OCI-LY7 (cell line): ENCODE measurements around the gene NTMT2. TPM values are rescaled to one million over a fixed set of nuclear protein-coding genes. Genes with fewer than 3 reads are reported as not detected.

Experiments
- BruUV-seq: library from RNA; stranded (reverse); fragments of 400-500 nt; replicated peaks from 2 replicates; lab custom pipeline; 2021; lab: Mats Ljungman, UMichigan
- CTCF ChIA-PET: fragments of 300-600 bp; sonication (Branson Sonifier 250); formaldehyde crosslinking; loops from one replicate; lab custom pipeline; 2022; ENCODE audit warnings: antibody characterized with exemption; ENCODE audit not compliant: unreplicated experiment; lab: Charles Lee
- POLR2A ChIA-PET: fragments of 300-600 bp; sonication (Branson Sonifier 250); formaldehyde crosslinking; loops from one replicate; lab custom pipeline; 2022; ENCODE audit warnings: antibody characterized with exemption; lab: Charles Lee
- DNase-seq: peaks from one replicate; pipeline ENCODE4 v3.0.0-alpha.2; 2015; ENCODE audit warnings: low spot score
- H2AFZ ChIP-seq: fragments of 200-600 bp; sonication (generic), shearing (Covaris generic); 2 replicates; pipeline ENCODE4 v1.6.1; 2014; ENCODE audit warnings: mild to moderate bottlenecking, antibody characterized with exemption, low read length, moderate library complexity
- H3K27ac ChIP-seq: fragments of 200-600 bp; sonication (generic); 2 replicates; pipeline ENCODE4 v1.5.1; 2014; ENCODE audit warnings: mixed run types, low read depth, mild to moderate bottlenecking, moderate library complexity, low read length, inconsistent platforms; ENCODE audit not compliant: poor library complexity, severe bottlenecking
- H3K36me3 ChIP-seq: fragments of 200-600 bp; sonication (generic); 2 replicates; pipeline ENCODE4 v1.6.1; 2014; ENCODE audit warnings: mild to moderate bottlenecking, antibody characterized with exemption, low read length, moderate library complexity, mixed read lengths; ENCODE audit not compliant: insufficient read depth
- H3K4me1 ChIP-seq: fragments of 200-600 bp; sonication (generic); 2 replicates; pipeline ENCODE4 v1.5.1; 2014; ENCODE audit warnings: mild to moderate bottlenecking, low read length; ENCODE audit not compliant: insufficient read depth, poor library complexity, severe bottlenecking
- H3K4me2 ChIP-seq: fragments of 200-600 bp; sonication (generic); 2 replicates; pipeline ENCODE4 v1.6.1; 2014; ENCODE audit warnings: mild to moderate bottlenecking, low read length
- H3K4me3 ChIP-seq: fragments of 200-600 bp; sonication (generic); 2 replicates; pipeline ENCODE4 v1.5.1; 2014; ENCODE audit warnings: mild to moderate bottlenecking, low read depth, low read length; ENCODE audit not compliant: poor library complexity, severe bottlenecking
- H3K79me2 ChIP-seq: fragments of 200-600 bp; sonication (generic); 2 replicates; pipeline ENCODE4 v1.6.1; 2016; ENCODE audit warnings: low read depth, mild to moderate bottlenecking, low read length, moderate library complexity, mixed read lengths; ENCODE audit not compliant: insufficient read depth
- H3K9me2 ChIP-seq: fragments of 200-600 bp; sonication (generic); 2 replicates; pipeline ENCODE4 v1.6.1; 2016; ENCODE audit warnings: mild to moderate bottlenecking, low read length, mixed read lengths; ENCODE audit not compliant: insufficient read depth
- H3K9me3 ChIP-seq: fragments of 200-600 bp; sonication (generic); 2 replicates; pipeline ENCODE4 v1.6.1; 2014; ENCODE audit warnings: mild to moderate bottlenecking, mixed run types, low read length, mixed read lengths
- H4K20me1 ChIP-seq: fragments of 200-600 bp; sonication (generic); 2 replicates; pipeline ENCODE4 v1.6.1; 2014; ENCODE audit warnings: mild to moderate bottlenecking, antibody characterized with exemption, low read length, moderate library complexity, mixed read lengths; ENCODE audit not compliant: insufficient read depth
- EZH2phosphoT487 ChIP-seq: fragments of 200-600 bp; sonication (generic); IDR thresholded peaks from 2 replicates; pipeline ENCODE4 v1.6.1; 2018; ENCODE audit warnings: low read depth, borderline replicate concordance, mild to moderate bottlenecking, mixed run types, antibody characterized with exemption, low read length, moderate library complexity, mixed read lengths
- intact Hi-C: fragments of 100-400 bp; cut with micrococcal nuclease; formaldehyde crosslinking; loops from one replicate; pipeline ENCODE4 v1.10.0; 2022; ENCODE audit not compliant: unreplicated experiment
- total RNA-seq, 2 experiments: library from RNA; depleted of rRNA in 1 of 2; stranded (reverse); fragments of >200 nt in 1 of 2; shearing (Covaris generic) in 1 of 2; gene quantifications; 2 replicates each; pipeline ENCODE4 v1.2.3, GENCODE V29; 2014 to 2022
- TF ChIP-seq, protein P1 (sequence below): fragments of 200-600 bp; sonication (generic); conservative IDR thresholded peaks from 2 replicates; pipeline ENCODE4 v1.5.1; 2014; ENCODE audit warnings: mild to moderate bottlenecking, antibody characterized with exemption, low read length, moderate library complexity, mixed read lengths

The NTMT2 gene
- total RNA-seq, 2 experiments from 2014 or later, result not detected

DNA sequence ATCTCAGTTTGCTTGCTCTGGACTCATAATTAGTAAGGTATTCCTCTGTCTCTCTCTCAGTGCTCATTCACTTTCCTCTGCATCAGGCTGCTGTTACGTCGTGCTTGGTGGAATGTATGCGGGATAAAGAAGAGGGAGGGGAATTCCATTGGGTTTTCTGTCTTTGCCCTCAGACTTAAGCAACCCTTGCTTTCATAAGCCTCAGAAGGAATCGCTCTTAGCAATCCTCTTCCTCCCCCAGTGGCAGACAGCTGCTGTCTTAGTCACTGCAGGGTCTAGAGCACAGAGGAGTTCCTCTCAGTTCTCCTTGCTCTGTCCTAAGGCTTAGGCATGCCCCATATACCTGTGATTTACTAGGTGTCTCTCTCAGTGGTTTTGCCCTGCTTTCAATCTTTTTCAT is 19.1 kb upstream of the NTMT2 start:
- no peak for TF ChIP-seq EZH2phosphoT487
- TF ChIP-seq, protein P1, sequence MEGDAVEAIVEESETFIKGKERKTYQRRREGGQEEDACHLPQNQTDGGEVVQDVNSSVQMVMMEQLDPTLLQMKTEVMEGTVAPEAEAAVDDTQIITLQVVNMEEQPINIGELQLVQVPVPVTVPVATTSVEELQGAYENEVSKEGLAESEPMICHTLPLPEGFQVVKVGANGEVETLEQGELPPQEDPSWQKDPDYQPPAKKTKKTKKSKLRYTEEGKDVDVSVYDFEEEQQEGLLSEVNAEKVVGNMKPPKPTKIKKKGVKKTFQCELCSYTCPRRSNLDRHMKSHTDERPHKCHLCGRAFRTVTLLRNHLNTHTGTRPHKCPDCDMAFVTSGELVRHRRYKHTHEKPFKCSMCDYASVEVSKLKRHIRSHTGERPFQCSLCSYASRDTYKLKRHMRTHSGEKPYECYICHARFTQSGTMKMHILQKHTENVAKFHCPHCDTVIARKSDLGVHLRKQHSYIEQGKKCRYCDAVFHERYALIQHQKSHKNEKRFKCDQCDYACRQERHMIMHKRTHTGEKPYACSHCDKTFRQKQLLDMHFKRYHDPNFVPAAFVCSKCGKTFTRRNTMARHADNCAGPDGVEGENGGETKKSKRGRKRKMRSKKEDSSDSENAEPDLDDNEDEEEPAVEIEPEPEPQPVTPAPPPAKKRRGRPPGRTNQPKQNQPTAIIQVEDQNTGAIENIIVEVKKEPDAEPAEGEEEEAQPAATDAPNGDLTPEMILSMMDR, result no peak
- Histone ChIP-seq H3K9me3 (no peaks in the 10 kb centered on the region), H3K27ac (no peak overlapping the region), H2AFZ (no peak overlapping the region), H3K79me2 (no peaks in the 10 kb centered on the region), H3K4me2 (no peak overlapping the region), H4K20me1 (no peaks in the 10 kb centered on the region), H3K9me2 (no peaks in the 10 kb centered on the region), H3K4me1 (no peaks in the 10 kb centered on the region), H3K36me3 (no peaks in the 10 kb centered on the region), H3K4me3 (no peak overlapping the region)
- POLR2A ChIA-PET, result no interaction called here
- no TSS peak for BruUV-seq
- no peak for DNase-seq
- intact Hi-C loops, result no loop called here
- CTCF ChIA-PET, result no interaction called here

GRCh38 chr1:170131450-170131849 is 14.3 kb upstream of the NTMT2 start:
- no peak for TF ChIP-seq EZH2phosphoT487
- TF ChIP-seq, protein P1, result no peak
- H3K79me2 ChIP-seq, result no peaks in the 10 kb centered on the region
- no peak overlapping the region for H3K4me2 ChIP-seq
- DNase-seq, result no peak
- H3K27ac ChIP-seq, result no peak overlapping the region
- H3K4me3 ChIP-seq, result no peak overlapping the region
- no peaks in the 10 kb centered on the region for H4K20me1 ChIP-seq
- H2AFZ ChIP-seq, result no peak overlapping the region
- CTCF ChIA-PET, result no interaction called here
- H3K36me3 ChIP-seq, result no peaks in the 10 kb centered on the region
- no peaks in the 10 kb centered on the region for H3K9me2 ChIP-seq
- POLR2A ChIA-PET, result no interaction called here
- intact Hi-C loops, result no loop called here
- BruUV-seq, result no TSS peak
- no peaks in the 10 kb centered on the region for H3K4me1 ChIP-seq
- no peaks in the 10 kb centered on the region for H3K9me3 ChIP-seq

DNA sequence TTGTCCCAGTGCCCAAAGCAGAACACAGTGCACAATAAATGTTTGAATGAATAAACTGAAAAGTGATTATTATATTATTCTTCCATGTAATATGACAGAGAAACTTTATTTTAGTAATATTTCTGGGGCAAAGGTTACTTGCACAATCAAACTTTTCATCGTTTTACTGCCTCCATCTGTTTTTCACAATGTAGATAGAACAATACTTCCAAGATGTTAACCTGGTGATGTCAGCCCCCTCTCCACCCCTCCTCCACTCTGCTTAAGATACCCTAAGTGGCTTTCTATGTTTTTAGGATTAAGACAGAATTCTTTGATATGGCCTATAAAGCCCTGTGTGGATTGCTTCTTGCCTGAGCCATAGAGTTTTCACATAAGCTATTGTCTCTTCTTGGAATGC is 13.8 kb upstream of the NTMT2 start:
- H3K36me3 ChIP-seq, result no peaks in the 10 kb centered on the region
- no TSS peak for BruUV-seq
- no peaks in the 10 kb centered on the region for H4K20me1 ChIP-seq
- TF ChIP-seq EZH2phosphoT487, result no peak
- TF ChIP-seq, protein P1, result no peak
- no peak overlapping the region for H3K27ac ChIP-seq
- CTCF ChIA-PET, result no interaction called here
- H3K9me2 ChIP-seq, result no peaks in the 10 kb centered on the region
- POLR2A ChIA-PET, result no interaction called here
- H3K4me3 ChIP-seq, result no peak overlapping the region
- H3K9me3 ChIP-seq, result no peaks in the 10 kb centered on the region
- H3K4me2 ChIP-seq, result no peak overlapping the region
- H2AFZ ChIP-seq, result no peak overlapping the region
- H3K4me1 ChIP-seq, result no peaks in the 10 kb centered on the region
- no peak for DNase-seq
- H3K79me2 ChIP-seq, result no peaks in the 10 kb centered on the region
- intact Hi-C loops, result no loop called here
